A549 (cell line): ENCODE measurements around the gene VSTM4. TPM values are rescaled to one million over a fixed set of nuclear protein-coding genes. Genes with fewer than 3 reads are reported as not detected.

Source experiments
- ATAC-seq, 2 experiments: fragments of 200-7000 bp in 1 of 2; fragments of >200 bp in 1 of 2; cut with Nextera tagmentation in 1 of 2; cut with Tn5 transposase in 1 of 2; 3 replicates each; pipeline versions ENCODE4 v1.8.0 to v1.9.1; 2018 to 2020; ENCODE audit warnings: mild to moderate bottlenecking in 1 of 2, moderate library complexity in 1 of 2
- CTCF ChIA-PET: fragments of 300-600 bp; sonication (Branson Sonifier 250); formaldehyde crosslinking; extraction: SDS; loops from one replicate; lab custom pipeline; 2021; ENCODE audit warnings: antibody characterized with exemption, inconsistent platforms; lab: Yijun Ruan, JAX
- POLR2A ChIA-PET: fragments of 350-600 bp; formaldehyde crosslinking; extraction: SDS; loops from one replicate; lab custom pipeline; 2021; ENCODE audit warnings: antibody characterized with exemption, inconsistent platforms; lab: Yijun Ruan, JAX
- DNase-seq, 2 experiments: peaks; one replicate each; pipeline versions ENCODE4 v3.0.0 to v3.0.0-alpha.2; 2011 to 2016; ENCODE audit warnings: low read depth in 1 of 2, low spot score in 1 of 2
- FAIRE-seq: peaks from 2 replicates; lab custom pipeline; 2011; peaks lifted over from hg19 to GRCh38; lab: Jason Lieb, UNC
- H3K27ac ChIP-seq, 2 experiments: fragments of >200 bp; sonication (Bioruptor Twin); formaldehyde crosslinking; 3 replicates each; pipeline ENCODE4 v1.5.1; 2016 to 2017
- H3K4me1 ChIP-seq: fragments of >200 bp; sonication (Bioruptor Twin); formaldehyde crosslinking; 3 replicates; pipeline ENCODE4 v1.6.1; 2016
- H3K4me2 ChIP-seq: fragments of >200 bp; sonication (Bioruptor Twin); formaldehyde crosslinking; 3 replicates; pipeline ENCODE4 v1.6.1; 2016
- H3K4me3 ChIP-seq: fragments of >200 bp; sonication (Bioruptor Twin); formaldehyde crosslinking; 3 replicates; pipeline ENCODE4 v1.5.1; 2016
- H3K9me3 ChIP-seq: fragments of >200 bp; sonication (Bioruptor Twin); formaldehyde crosslinking; 3 replicates; pipeline ENCODE4 v1.6.1; 2016
- CBX2 ChIP-seq: fragments of 200-600 bp; sonication (generic); IDR thresholded peaks from 2 replicates; pipeline ENCODE4 v1.6.1; 2016; ENCODE audit warnings: low read depth, mild to moderate bottlenecking, borderline replicate concordance
- CHD2 ChIP-seq: fragments of 150-350 bp; IDR thresholded peaks from 2 replicates; pipeline ENCODE4 v1.6.1; 2014; ENCODE audit warnings: low read length; ENCODE audit not compliant: partially characterized antibody
- ESRRA ChIP-seq: fragments of 150-350 bp; IDR thresholded peaks from 2 replicates; pipeline ENCODE4 v1.6.1; 2014; ENCODE audit warnings: mild to moderate bottlenecking, low read length, borderline replicate concordance
- GATA3 ChIP-seq: IDR thresholded peaks from 2 replicates; pipeline ENCODE4 v1.6.1; 2012; ENCODE audit warnings: borderline replicate concordance
- HDAC2 ChIP-seq: fragments of 200-600 bp; sonication (generic); IDR thresholded peaks from 2 replicates; pipeline ENCODE4 v1.6.1; 2016
- JUN ChIP-seq, 2 experiments: fragments of >200 bp; sonication (Bioruptor Twin); formaldehyde crosslinking; IDR thresholded peaks; 2 replicates in 1 of 2; 3 replicates in 1 of 2; pipeline ENCODE4 v1.6.1; 2016 to 2017
- MAZ ChIP-seq: fragments of 150-350 bp; IDR thresholded peaks from 2 replicates; pipeline ENCODE4 v1.6.1; 2014; ENCODE audit warnings: antibody characterized with exemption, low read depth, low read length, borderline replicate concordance
- MYC ChIP-seq: IDR thresholded peaks from 2 replicates; pipeline ENCODE4 v1.6.1; 2012; ENCODE audit warnings: mild to moderate bottlenecking, inconsistent platforms, low read length, improper control_type of control experiment, borderline replicate concordance
- RAD21 ChIP-seq, 2 experiments: fragments of >200 bp in 1 of 2; sonication (Bioruptor Twin) in 1 of 2; formaldehyde crosslinking in 1 of 2; IDR thresholded peaks in 1 of 2; conservative IDR thresholded peaks in 1 of 2; 2 replicates in 1 of 2; 3 replicates in 1 of 2; pipeline ENCODE4 v1.6.1; 2012 to 2018; ENCODE audit warnings: inconsistent platforms in 1 of 2
- RARB ChIP-seq: fragments of 250-450 bp; sonication (Bioruptor Pico); IDR thresholded peaks from 2 replicates; pipeline ENCODE4 v1.8.0; 2021; ENCODE audit warnings: mild to moderate bottlenecking, moderate library complexity
- RNF2 ChIP-seq: fragments of 200-600 bp; sonication (generic); IDR thresholded peaks from 2 replicates; pipeline ENCODE4 v1.6.1; 2016; ENCODE audit warnings: low read depth, mild to moderate bottlenecking, antibody characterized with exemption, moderate library complexity, borderline replicate concordance
- SMC3 ChIP-seq: fragments of >200 bp; sonication (Bioruptor Twin); formaldehyde crosslinking; IDR thresholded peaks from 3 replicates; pipeline ENCODE4 v1.6.1; 2018; ENCODE audit warnings: inconsistent platforms
- ZNF302 ChIP-seq: fragments of 250-450 bp; sonication (Bioruptor Pico); IDR thresholded peaks from 2 replicates; pipeline ENCODE4 v1.9.0; 2021; ENCODE audit warnings: inconsistent platforms, mild to moderate bottlenecking, moderate library complexity
- WGBS: methylation state at CpG from one replicate; pipeline ENCODE4 v1.1.6; 2017; ENCODE audit errors: missing lambda C conversion rate; 5-methylcytosine and 5-hydroxymethylcytosine counted together
- polyA plus RNA-seq, 4 experiments: library from polyadenylated mRNA; depleted of rRNA in 3 of 4; stranded (reverse); fragments of >200 nt; fragmentation: RNase III in 1 of 4; extraction: RNeasy Plus Mini Kit Qiagen cat#74134 plus additional on column Dnase treatment in 1 of 4; gene quantifications; 2 replicates in 3 of 4; 3 replicates in 1 of 4; pipeline ENCODE4 v1.2.3, GENCODE V29; 2011 to 2017
- TF ChIP-seq, protein P1 (sequence below): fragments of 200-600 bp; sonication (generic); IDR thresholded peaks from 2 replicates; pipeline ENCODE4 v1.6.1; 2016; ENCODE audit warnings: antibody characterized with exemption, mild to moderate bottlenecking, moderate library complexity
- TF ChIP-seq, protein P2 (sequence below): IDR thresholded peaks from 2 replicates; pipeline ENCODE4 v1.6.1; 2012
- TF ChIP-seq, protein P3 (sequence below): fragments of >200 bp; sonication (Bioruptor Twin); formaldehyde crosslinking; IDR thresholded peaks from 3 replicates; pipeline ENCODE4 v1.5.1; 2016
- TF ChIP-seq, protein P4 (sequence below): fragments of >200 bp; sonication (Bioruptor Twin); formaldehyde crosslinking; IDR thresholded peaks from 2 replicates; pipeline ENCODE4 v1.6.1; 2016
- TF ChIP-seq, protein P5 (sequence below): IDR thresholded peaks from 2 replicates; pipeline ENCODE4 v1.6.1; 2012

The VSTM4 gene
- polyA plus RNA-seq, 2 of the 4 experiments (the other 2 are of a cell fraction): 0.18 to 0.53 TPM

DNA sequence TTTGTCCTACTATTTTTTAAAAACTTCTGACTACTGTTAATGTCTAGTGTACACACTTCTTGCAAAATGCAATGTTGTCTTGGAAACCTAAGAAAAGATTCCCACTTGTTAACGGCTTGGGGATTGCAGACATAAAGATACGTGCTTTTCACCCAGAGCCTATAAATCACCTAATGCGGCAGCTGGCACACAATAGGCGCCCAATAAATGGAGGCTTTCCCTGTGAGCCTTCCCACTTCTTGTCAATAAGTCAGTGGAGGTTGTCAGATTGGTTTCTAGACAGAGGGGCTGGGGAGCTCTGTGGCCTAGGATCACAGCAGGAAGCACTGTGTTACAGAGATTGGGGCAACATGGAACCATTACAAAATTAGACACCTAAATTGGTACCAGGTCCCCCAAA lies 74.7 kb downstream of the VSTM4 start:
- Histone ChIP-seq H3K4me3 (no peak overlapping the region), H3K9me3 (no peaks in the 10 kb centered on the region), H3K4me1 (no peaks in the 10 kb centered on the region), H3K27ac (no peak overlapping the region)
- 62% methylated on average over 4 of the region's 4 CpGs for WGBS
- ATAC-seq (no peak), DNase-seq (no peak)
- TF ChIP-seq, protein P1, sequence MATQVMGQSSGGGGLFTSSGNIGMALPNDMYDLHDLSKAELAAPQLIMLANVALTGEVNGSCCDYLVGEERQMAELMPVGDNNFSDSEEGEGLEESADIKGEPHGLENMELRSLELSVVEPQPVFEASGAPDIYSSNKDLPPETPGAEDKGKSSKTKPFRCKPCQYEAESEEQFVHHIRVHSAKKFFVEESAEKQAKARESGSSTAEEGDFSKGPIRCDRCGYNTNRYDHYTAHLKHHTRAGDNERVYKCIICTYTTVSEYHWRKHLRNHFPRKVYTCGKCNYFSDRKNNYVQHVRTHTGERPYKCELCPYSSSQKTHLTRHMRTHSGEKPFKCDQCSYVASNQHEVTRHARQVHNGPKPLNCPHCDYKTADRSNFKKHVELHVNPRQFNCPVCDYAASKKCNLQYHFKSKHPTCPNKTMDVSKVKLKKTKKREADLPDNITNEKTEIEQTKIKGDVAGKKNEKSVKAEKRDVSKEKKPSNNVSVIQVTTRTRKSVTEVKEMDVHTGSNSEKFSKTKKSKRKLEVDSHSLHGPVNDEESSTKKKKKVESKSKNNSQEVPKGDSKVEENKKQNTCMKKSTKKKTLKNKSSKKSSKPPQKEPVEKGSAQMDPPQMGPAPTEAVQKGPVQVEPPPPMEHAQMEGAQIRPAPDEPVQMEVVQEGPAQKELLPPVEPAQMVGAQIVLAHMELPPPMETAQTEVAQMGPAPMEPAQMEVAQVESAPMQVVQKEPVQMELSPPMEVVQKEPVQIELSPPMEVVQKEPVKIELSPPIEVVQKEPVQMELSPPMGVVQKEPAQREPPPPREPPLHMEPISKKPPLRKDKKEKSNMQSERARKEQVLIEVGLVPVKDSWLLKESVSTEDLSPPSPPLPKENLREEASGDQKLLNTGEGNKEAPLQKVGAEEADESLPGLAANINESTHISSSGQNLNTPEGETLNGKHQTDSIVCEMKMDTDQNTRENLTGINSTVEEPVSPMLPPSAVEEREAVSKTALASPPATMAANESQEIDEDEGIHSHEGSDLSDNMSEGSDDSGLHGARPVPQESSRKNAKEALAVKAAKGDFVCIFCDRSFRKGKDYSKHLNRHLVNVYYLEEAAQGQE: no peak
- TF ChIP-seq, protein P2, sequence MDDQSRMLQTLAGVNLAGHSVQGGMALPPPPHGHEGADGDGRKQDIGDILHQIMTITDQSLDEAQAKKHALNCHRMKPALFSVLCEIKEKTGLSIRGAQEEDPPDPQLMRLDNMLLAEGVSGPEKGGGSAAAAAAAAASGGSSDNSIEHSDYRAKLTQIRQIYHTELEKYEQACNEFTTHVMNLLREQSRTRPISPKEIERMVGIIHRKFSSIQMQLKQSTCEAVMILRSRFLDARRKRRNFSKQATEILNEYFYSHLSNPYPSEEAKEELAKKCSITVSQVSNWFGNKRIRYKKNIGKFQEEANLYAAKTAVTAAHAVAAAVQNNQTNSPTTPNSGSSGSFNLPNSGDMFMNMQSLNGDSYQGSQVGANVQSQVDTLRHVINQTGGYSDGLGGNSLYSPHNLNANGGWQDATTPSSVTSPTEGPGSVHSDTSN: no peak
- TF ChIP-seq, all 56 proteins: peak for 0
- POLR2A ChIA-PET: no interaction called here
- no peak for FAIRE-seq
- CTCF ChIA-PET: no interaction called here
- no peak overlapping the region for H3K4me2 ChIP-seq

DNA sequence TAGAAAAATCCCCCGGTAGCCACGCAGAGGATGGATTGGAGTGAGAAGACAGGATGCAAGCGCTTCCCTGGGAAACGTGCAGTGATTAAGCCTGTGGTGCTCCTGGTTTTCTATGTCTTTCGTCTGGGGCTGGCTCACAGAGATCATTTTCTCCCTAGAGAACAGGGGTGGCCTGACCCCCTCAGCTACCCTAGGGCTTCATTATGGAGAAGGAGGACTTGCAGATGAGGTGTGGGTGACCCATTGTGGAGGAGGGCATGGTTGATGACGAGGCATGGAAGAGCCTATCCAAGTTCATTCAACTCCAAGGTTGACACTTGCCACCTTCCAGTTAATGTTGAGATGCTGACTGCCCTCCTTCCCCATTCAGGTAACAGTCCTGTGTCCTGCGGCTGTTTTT lies 75.9 kb downstream of the VSTM4 start:
- no peak for FAIRE-seq

DNA sequence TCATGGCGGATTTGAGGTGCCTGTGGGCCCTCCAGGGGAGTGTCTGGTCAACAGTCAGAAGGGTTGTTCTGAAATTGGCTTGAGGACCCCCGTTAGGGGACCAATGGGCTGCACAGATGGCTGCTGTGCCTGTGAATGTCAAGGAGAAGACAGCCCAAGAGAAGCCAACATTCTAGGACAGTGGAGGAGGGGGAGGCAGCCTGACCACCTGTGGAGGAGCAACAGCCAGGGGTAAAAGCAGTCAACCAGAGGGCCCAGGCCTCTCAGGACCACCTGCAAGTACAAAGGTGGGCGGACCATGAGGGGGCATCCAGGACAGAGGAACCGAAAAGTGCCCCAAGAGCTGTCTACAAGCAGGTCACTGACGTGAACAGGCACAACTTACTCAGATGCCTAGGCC lies 76.6 kb downstream of the VSTM4 start:
- FAIRE-seq: no peak
- ChIA-PET CTCF (no interaction called here), POLR2A (no interaction called here)
- no peaks in the 10 kb centered on the region for H3K4me1 ChIP-seq
- H3K4me3 ChIP-seq: no peak overlapping the region
- no peaks in the 10 kb centered on the region for H3K9me3 ChIP-seq
- no peak for DNase-seq
- TF ChIP-seq ESRRA (no peak), GATA3 (no peak), SMC3 (no peak), MYC (no peak), CHD2 (no peak), CBX2 (no peak)
- TF ChIP-seq, protein P3, sequence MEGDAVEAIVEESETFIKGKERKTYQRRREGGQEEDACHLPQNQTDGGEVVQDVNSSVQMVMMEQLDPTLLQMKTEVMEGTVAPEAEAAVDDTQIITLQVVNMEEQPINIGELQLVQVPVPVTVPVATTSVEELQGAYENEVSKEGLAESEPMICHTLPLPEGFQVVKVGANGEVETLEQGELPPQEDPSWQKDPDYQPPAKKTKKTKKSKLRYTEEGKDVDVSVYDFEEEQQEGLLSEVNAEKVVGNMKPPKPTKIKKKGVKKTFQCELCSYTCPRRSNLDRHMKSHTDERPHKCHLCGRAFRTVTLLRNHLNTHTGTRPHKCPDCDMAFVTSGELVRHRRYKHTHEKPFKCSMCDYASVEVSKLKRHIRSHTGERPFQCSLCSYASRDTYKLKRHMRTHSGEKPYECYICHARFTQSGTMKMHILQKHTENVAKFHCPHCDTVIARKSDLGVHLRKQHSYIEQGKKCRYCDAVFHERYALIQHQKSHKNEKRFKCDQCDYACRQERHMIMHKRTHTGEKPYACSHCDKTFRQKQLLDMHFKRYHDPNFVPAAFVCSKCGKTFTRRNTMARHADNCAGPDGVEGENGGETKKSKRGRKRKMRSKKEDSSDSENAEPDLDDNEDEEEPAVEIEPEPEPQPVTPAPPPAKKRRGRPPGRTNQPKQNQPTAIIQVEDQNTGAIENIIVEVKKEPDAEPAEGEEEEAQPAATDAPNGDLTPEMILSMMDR: no peak
- TF ChIP-seq, protein P2: no peak
- TF ChIP-seq, protein P4, sequence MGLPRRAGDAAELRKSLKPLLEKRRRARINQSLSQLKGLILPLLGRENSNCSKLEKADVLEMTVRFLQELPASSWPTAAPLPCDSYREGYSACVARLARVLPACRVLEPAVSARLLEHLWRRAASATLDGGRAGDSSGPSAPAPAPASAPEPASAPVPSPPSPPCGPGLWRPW: no peak
- 34% methylated on average over 5 of the region's 5 CpGs for WGBS
- no peak overlapping the region for H3K27ac ChIP-seq
- H3K4me2 ChIP-seq: no peak overlapping the region
- no peak for ATAC-seq

More for the DNA sequence above, 75.9 kb downstream of the VSTM4 start:
- H3K9me3 ChIP-seq: no peaks in the 10 kb centered on the region
- 54% methylated on average over 7 of the region's 7 CpGs for WGBS
- ChIA-PET CTCF (no interaction called here), POLR2A (no interaction called here)
- DNase-seq (no peak), ATAC-seq (no peak)
- no peaks in the 10 kb centered on the region for H3K4me1 ChIP-seq
- H3K4me2 ChIP-seq: no peak overlapping the region
- TF ChIP-seq, protein P3: no peak
- TF ChIP-seq RAD21 (conservative IDR thresholded peaks at IDR 0.05 in 1 of 2, IDR thresholded peaks at IDR 0.05 in 1 of 2): no peak
- TF ChIP-seq JUN (IDR thresholded peaks at IDR 0.05): no peak
- TF ChIP-seq ZNF302 (CRISPR knock-in tag): no peak
- TF ChIP-seq RNF2: no peak
- TF ChIP-seq, protein P2: no peak
- TF ChIP-seq RARB (CRISPR knock-in tag): no peak
- no peak for TF ChIP-seq HDAC2
- TF ChIP-seq, protein P5, sequence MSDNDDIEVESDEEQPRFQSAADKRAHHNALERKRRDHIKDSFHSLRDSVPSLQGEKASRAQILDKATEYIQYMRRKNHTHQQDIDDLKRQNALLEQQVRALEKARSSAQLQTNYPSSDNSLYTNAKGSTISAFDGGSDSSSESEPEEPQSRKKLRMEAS: no peak
- no peak for TF ChIP-seq MAZ
- no peak overlapping the region for H3K27ac ChIP-seq
- no peak overlapping the region for H3K4me3 ChIP-seq
